Tibial nerve (tissue), 4 donors: Measurements from ENCODE around the gene NUAK1.

ENCODE experiments used
- CTCF ChIP-seq, 5 experiments: fragments of 200-600 bp in 3 of 5; fragments of 450-650 bp in 2 of 5; sonication (generic) in 3 of 5; IDR thresholded peaks; one replicate each; pipeline ENCODE4 v1.5.1; 2016 to 2019; ENCODE audit warnings: antibody characterized with exemption in 5 of 5, mild to moderate bottlenecking in 3 of 5, moderate library complexity in 2 of 5
- EP300 ChIP-seq, 2 donors: sonication (generic); formaldehyde crosslinking; IDR thresholded peaks; one replicate each; pipeline ENCODE4 v1.6.1; 2017; ENCODE audit warnings: antibody characterized with exemption in 2 of 2, mild to moderate bottlenecking in 1 of 2
- POLR2A ChIP-seq, 2 donors: fragments of 450-650 bp; IDR thresholded peaks; one replicate each; pipeline ENCODE4 v1.6.1; 2017; ENCODE audit warnings: antibody characterized with exemption in 2 of 2, mild to moderate bottlenecking in 2 of 2, moderate library complexity in 2 of 2

GRCh38 chr12:106146987-106147386 lies 8.2 kb upstream of the NUAK1 start:
- TF ChIP-seq CTCF (IDR thresholded peaks at IDR 0.05): no peak
- TF ChIP-seq POLR2A (IDR thresholded peaks at IDR 0.05): no peak
- no peak for TF ChIP-seq EP300 (IDR thresholded peaks at IDR 0.05)
